Trophoblast cell (in vitro differentiated cells and primary cell): ENCODE data around the gene FLNB.

ENCODE experiments used
- DNase-seq, 2 donors: peaks; one replicate each; pipeline ENCODE4 v3.0.0-alpha.2; 2016
- H2AFZ ChIP-seq: 2 replicates; pipeline ENCODE4 v1.6.1; 2013; ENCODE audit warnings: low read length, moderate library complexity, mild to moderate bottlenecking; ENCODE audit not compliant: insufficient read depth, poor library complexity
- H2AK5ac ChIP-seq: 2 replicates; pipeline ENCODE4 v1.6.1; 2013; ENCODE audit warnings: mild to moderate bottlenecking, low read length
- H2BK120ac ChIP-seq: 2 replicates; pipeline ENCODE4 v1.6.1; 2013; ENCODE audit warnings: low read length, mild to moderate bottlenecking, moderate library complexity; ENCODE audit not compliant: insufficient read depth, poor library complexity
- H2BK12ac ChIP-seq: 2 replicates; pipeline ENCODE4 v1.6.1; 2013; ENCODE audit warnings: mild to moderate bottlenecking, low read length, moderate library complexity
- H2BK5ac ChIP-seq: 2 replicates; pipeline ENCODE4 v1.6.1; 2013; ENCODE audit warnings: low read length, low read depth, moderate library complexity, mild to moderate bottlenecking; ENCODE audit not compliant: poor library complexity
- H3K14ac ChIP-seq: 2 replicates; pipeline ENCODE4 v1.6.1; 2013; ENCODE audit warnings: mild to moderate bottlenecking, low read length
- H3K18ac ChIP-seq: 2 replicates; pipeline ENCODE4 v1.6.1; 2013; ENCODE audit warnings: mild to moderate bottlenecking, low read length
- H3K23ac ChIP-seq: 2 replicates; pipeline ENCODE4 v1.6.1; 2013; ENCODE audit warnings: low read length
- H3K27ac ChIP-seq: 2 replicates; pipeline ENCODE4 v1.5.1; 2013; ENCODE audit warnings: low read depth, mild to moderate bottlenecking, inconsistent platforms, low read length, moderate library complexity
- H3K27me3 ChIP-seq: 2 replicates; pipeline ENCODE4 v1.6.1; 2013; ENCODE audit warnings: inconsistent platforms, mild to moderate bottlenecking, low read length, moderate library complexity; ENCODE audit not compliant: insufficient read depth
- H3K36me3 ChIP-seq, 2 experiments: 1 replicate in 1 of 2; 2 replicates in 1 of 2; pipeline ENCODE4 v1.6.1; 2013; ENCODE audit warnings: low read length in 2 of 2, mild to moderate bottlenecking in 2 of 2, moderate library complexity in 1 of 2; ENCODE audit not compliant: insufficient read depth in 2 of 2, control insufficient read depth in 1 of 2
- H3K4ac ChIP-seq: 2 replicates; pipeline ENCODE4 v1.6.1; 2013; ENCODE audit warnings: low read depth, mild to moderate bottlenecking, low read length, moderate library complexity
- H3K4me1 ChIP-seq, 2 experiments: 1 replicate in 1 of 2; 2 replicates in 1 of 2; pipeline ENCODE4 v1.6.1; 2013; ENCODE audit warnings: low read length in 2 of 2, mild to moderate bottlenecking in 2 of 2, moderate library complexity in 1 of 2; ENCODE audit not compliant: insufficient read depth in 2 of 2, control insufficient read depth in 1 of 2
- H3K4me2 ChIP-seq: 2 replicates; pipeline ENCODE4 v1.6.1; 2013; ENCODE audit warnings: inconsistent platforms, mild to moderate bottlenecking, low read length, moderate library complexity
- H3K4me3 ChIP-seq: 2 replicates; pipeline ENCODE4 v1.5.1; 2013; ENCODE audit warnings: mild to moderate bottlenecking, low read depth, low read length, inconsistent platforms
- H3K79me1 ChIP-seq: one replicate; pipeline ENCODE4 v1.6.1; 2013; ENCODE audit warnings: low read length
- H3K79me2 ChIP-seq: 2 replicates; pipeline ENCODE4 v1.6.1; 2013; ENCODE audit warnings: low read length, mild to moderate bottlenecking; ENCODE audit not compliant: control insufficient read depth, insufficient read depth, poor library complexity
- H3K9ac ChIP-seq: 2 replicates; pipeline ENCODE4 v1.6.1; 2013; ENCODE audit warnings: mild to moderate bottlenecking, low read length
- H3K9me3 ChIP-seq: 2 replicates; pipeline ENCODE4 v1.6.1; 2013; ENCODE audit warnings: low read depth, mild to moderate bottlenecking, control low read depth, inconsistent platforms, low read length; ENCODE audit not compliant: insufficient read depth
- H4K12ac ChIP-seq: 2 replicates; pipeline ENCODE4 v1.6.1; 2013; ENCODE audit warnings: low read depth, mild to moderate bottlenecking, low read length, moderate library complexity
- H4K8ac ChIP-seq: 2 replicates; pipeline ENCODE4 v1.6.1; 2013; ENCODE audit warnings: low read depth, mild to moderate bottlenecking, low read length, moderate library complexity
- H4K91ac ChIP-seq: one replicate; pipeline ENCODE4 v1.6.1; 2013; ENCODE audit warnings: low read depth, mild to moderate bottlenecking, low read length, moderate library complexity
- WGBS: extraction: QIAGEN DNeasy Blood & Tissue Kit; methylation state at CpG from one replicate; pipeline ENCODE4 v1.1.7; 2013; ENCODE audit warnings: missing lambda C conversion rate; ENCODE audit not compliant: insufficient read length, insufficient coverage; ENCODE audit errors: extremely low coverage; 5-methylcytosine and 5-hydroxymethylcytosine counted together

Gene FLNB

DNA sequence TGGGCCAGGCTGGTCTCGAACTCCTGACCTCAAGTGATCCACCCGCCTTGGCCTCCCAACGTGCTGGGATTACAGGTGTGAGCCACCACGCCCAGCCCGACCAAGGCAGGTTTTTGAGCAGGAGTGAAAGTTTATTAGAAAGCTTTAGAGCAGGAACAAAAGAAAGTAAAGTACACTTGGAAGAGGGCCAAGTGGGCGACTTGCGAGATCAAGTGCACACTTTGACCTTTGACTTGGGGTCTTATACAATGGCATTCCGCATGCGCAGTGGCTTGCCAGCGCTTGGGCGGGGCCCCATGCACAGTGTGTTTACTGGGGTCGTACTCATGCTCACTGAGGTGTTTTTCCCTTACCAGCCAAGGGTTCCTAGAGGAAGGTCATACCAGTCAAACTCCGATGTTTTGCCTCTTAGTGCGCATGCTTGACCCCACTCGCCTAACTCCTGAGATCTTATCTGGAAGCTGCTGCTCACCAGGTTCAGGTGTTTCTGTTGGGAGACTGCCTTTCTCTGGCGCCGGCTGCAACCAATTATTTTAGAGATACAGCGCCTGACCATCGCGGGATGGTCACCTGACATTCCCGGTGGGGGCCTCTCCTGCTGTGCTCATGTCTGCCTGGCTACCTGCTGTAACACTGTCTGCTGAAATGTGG is 46.9 kb upstream of the FLNB start:
- Histone ChIP-seq H3K27ac (no peak overlapping the region), H3K23ac (no peak overlapping the region), H3K79me2 (no peaks in the 10 kb centered on the region), H3K4me2 (no peak overlapping the region), H4K91ac (peak overlapping the region; percentile 3), H2BK12ac (no peak overlapping the region), H2BK5ac (peak overlapping the region; percentile 11), H3K4me1 (peaks cover 14 to 21% of the 10 kb centered on the region in 2 experiments), H4K8ac (no peak overlapping the region), H3K14ac (no peak overlapping the region), H3K4ac (no peak overlapping the region), H3K36me3 (no peaks in the 10 kb centered on the region), H3K79me1 (peaks cover 16% of the 10 kb centered on the region), H2AFZ (no peak overlapping the region), H4K12ac (no peak overlapping the region), H3K4me3 (no peak overlapping the region), H3K9me3 (no peaks in the 10 kb centered on the region), H2AK5ac (no peak overlapping the region), H2BK120ac (no peak overlapping the region), H3K27me3 (no peaks in the 10 kb centered on the region), H3K18ac (no peak overlapping the region), H3K9ac (no peak overlapping the region)
- no peak for DNase-seq
- WGBS: no CpG with 5 or more reads among the region's 21 CpGs

GRCh38 chr3:57961828-57962447 is 46.3 kb upstream of the FLNB start:
- Histone ChIP-seq H3K4me3 (no peak overlapping the region), H3K27ac (no peak overlapping the region), H4K8ac (no peak overlapping the region), H3K23ac (no peak overlapping the region), H2BK5ac (no peak overlapping the region), H3K4me1 (peaks cover 12 to 21% of the 10 kb centered on the region in 2 experiments), H3K4ac (no peak overlapping the region), H2BK120ac (no peak overlapping the region), H4K12ac (no peak overlapping the region), H3K36me3 (no peaks in the 10 kb centered on the region), H3K4me2 (no peak overlapping the region), H3K9me3 (no peaks in the 10 kb centered on the region), H3K18ac (no peak overlapping the region), H4K91ac (peak overlapping the region; percentile 42), H2AK5ac (peak overlapping the region; percentile 57), H3K14ac (no peak overlapping the region), H3K27me3 (no peaks in the 10 kb centered on the region), H2AFZ (no peak overlapping the region), H2BK12ac (no peak overlapping the region), H3K79me2 (no peaks in the 10 kb centered on the region), H3K9ac (peak overlapping the region; percentile 7), H3K79me1 (peaks cover 14% of the 10 kb centered on the region)
- no peak for DNase-seq
- WGBS: no CpG with 5 or more reads among the region's 5 CpGs

- H2AK5ac ChIP-seq: no peak overlapping the region
- H3K4me1 ChIP-seq: peaks cover 12 to 21% of the 10 kb centered on the region in 2 experiments
- H3K23ac ChIP-seq: no peak overlapping the region
- no peak overlapping the region for H2AFZ ChIP-seq
- H3K4ac ChIP-seq: no peak overlapping the region
- peak overlapping the region; percentile 7 for H4K91ac ChIP-seq
- no peaks in the 10 kb centered on the region for H3K36me3 ChIP-seq
- H2BK12ac ChIP-seq: peak overlapping the region; percentile 3
- H3K9me3 ChIP-seq: no peaks in the 10 kb centered on the region
- H3K27ac ChIP-seq: no peak overlapping the region
- H3K79me2 ChIP-seq: no peaks in the 10 kb centered on the region
- no peak overlapping the region for H3K14ac ChIP-seq
- H3K18ac ChIP-seq: no peak overlapping the region
- no peak overlapping the region for H4K12ac ChIP-seq
- H2BK120ac ChIP-seq: no peak overlapping the region
- H2BK5ac ChIP-seq: no peak overlapping the region
- WGBS: no CpG with 5 or more reads among the region's 6 CpGs
- H3K4me2 ChIP-seq: no peak overlapping the region
- no peak overlapping the region for H3K4me3 ChIP-seq
- no peak overlapping the region for H4K8ac ChIP-seq
- peaks cover 14% of the 10 kb centered on the region for H3K79me1 ChIP-seq
- no peak overlapping the region for H3K9ac ChIP-seq
- no peaks in the 10 kb centered on the region for H3K27me3 ChIP-seq
- no peak for DNase-seq
These were observed 45.8 kb upstream of the FLNB start for GRCh38 chr3:57962448-57962834.

DNA sequence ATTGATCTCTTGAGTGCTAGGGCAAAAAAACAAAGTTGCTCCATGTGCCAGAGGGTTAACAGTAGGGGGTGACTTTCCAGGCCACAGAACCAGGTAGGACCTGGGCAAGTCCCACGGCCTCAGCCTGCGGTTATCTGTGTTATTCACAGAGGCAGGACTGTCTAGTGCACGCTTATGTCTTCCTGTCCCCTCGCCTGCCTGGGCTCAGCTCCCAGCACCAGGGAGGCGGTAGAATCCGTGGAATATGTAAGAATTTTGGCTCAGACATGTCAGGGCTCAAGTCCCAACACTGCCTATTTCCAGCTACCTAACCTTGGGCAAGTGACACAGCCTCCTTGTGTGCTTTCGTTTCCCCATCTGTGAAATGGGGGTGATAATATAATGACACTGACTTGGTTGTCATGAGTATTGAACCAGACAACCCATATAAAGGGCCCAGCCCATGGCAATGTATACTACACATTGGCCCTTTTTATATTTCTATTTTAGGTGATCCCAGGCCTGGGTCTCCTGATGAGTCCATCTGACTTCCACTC is 44.3 kb upstream of the FLNB start:
- peak overlapping the region; percentile 21 for H3K18ac ChIP-seq
- peak overlapping the region; percentile 1 for H3K4me3 ChIP-seq
- no peak overlapping the region for H3K4ac ChIP-seq
- no peak overlapping the region for H2AFZ ChIP-seq
- H3K9me3 ChIP-seq: no peaks in the 10 kb centered on the region
- H3K4me1 ChIP-seq: peaks cover 11 to 21% of the 10 kb centered on the region in 2 experiments
- no peak overlapping the region for H3K4me2 ChIP-seq
- H4K12ac ChIP-seq: peak overlapping the region; percentile 50
- peaks cover 18% of the 10 kb centered on the region for H3K79me1 ChIP-seq
- H3K14ac ChIP-seq: no peak overlapping the region
- H2BK5ac ChIP-seq: no peak overlapping the region
- peak overlapping the region; percentile 41 for H2BK120ac ChIP-seq
- no CpG with 5 or more reads among the region's 7 CpGs for WGBS
- DNase-seq: no peak
- no peaks in the 10 kb centered on the region for H3K27me3 ChIP-seq
- H4K91ac ChIP-seq: peak overlapping the region; percentile 54
- H3K27ac ChIP-seq: no peak overlapping the region
- peak overlapping the region; percentile 56 for H2BK12ac ChIP-seq
- H2AK5ac ChIP-seq: no peak overlapping the region
- no peak overlapping the region for H3K23ac ChIP-seq
- H4K8ac ChIP-seq: no peak overlapping the region
- no peak overlapping the region for H3K9ac ChIP-seq
- H3K36me3 ChIP-seq: no peaks in the 10 kb centered on the region
- H3K79me2 ChIP-seq: no peaks in the 10 kb centered on the region
